ENCODE data around the gene NUP107. TPM values are rescaled to one million over a fixed set of nuclear protein-coding genes. Genes with fewer than 3 reads are reported as not detected.

NUP107 gene
- total RNA-seq, 1 donor from 2014 or later = 22.7 TPM

DNA sequence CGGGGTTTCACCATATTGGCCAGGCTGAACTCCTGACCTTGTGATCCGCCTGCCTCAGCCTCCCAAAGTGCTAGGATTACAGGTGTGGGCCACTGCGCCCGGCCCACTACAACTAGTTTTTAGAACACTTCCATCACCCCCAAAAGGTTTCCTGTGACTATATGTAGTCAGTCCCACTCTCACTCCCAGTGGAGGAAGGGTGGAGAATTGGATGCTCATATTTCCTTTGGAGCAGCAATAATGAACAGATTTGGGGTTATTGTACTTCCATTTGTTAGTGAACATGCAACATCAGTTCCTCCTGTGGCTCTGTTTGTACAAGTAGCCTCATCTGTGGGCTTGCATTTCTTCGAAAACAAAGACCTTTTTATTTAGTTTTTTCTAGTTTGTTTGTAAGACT is 40.3 kb upstream of the NUP107 start:
- DNase-seq (no peak), ATAC-seq (no peak)
- Histone ChIP-seq H3K36me3 (peaks cover 32% of the 10 kb centered on the region), H3K27me3 (no peaks in the 10 kb centered on the region), H3K4me3 (no peak overlapping the region), H3K9me3 (no peaks in the 10 kb centered on the region), H3K4me1 (peaks cover 12% of the 10 kb centered on the region), H3K27ac (no peak overlapping the region)
- intact Hi-C loops (cut with DNase I) = no loop called here
- TF ChIP-seq, protein P1, sequence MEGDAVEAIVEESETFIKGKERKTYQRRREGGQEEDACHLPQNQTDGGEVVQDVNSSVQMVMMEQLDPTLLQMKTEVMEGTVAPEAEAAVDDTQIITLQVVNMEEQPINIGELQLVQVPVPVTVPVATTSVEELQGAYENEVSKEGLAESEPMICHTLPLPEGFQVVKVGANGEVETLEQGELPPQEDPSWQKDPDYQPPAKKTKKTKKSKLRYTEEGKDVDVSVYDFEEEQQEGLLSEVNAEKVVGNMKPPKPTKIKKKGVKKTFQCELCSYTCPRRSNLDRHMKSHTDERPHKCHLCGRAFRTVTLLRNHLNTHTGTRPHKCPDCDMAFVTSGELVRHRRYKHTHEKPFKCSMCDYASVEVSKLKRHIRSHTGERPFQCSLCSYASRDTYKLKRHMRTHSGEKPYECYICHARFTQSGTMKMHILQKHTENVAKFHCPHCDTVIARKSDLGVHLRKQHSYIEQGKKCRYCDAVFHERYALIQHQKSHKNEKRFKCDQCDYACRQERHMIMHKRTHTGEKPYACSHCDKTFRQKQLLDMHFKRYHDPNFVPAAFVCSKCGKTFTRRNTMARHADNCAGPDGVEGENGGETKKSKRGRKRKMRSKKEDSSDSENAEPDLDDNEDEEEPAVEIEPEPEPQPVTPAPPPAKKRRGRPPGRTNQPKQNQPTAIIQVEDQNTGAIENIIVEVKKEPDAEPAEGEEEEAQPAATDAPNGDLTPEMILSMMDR (IDR thresholded peaks at IDR 0.05) = no peak

- TF ChIP-seq, protein P1 (IDR thresholded peaks at IDR 0.05) = no peak
- no peak for DNase-seq
- H3K9me3 ChIP-seq = no peaks in the 10 kb centered on the region
- H3K4me3 ChIP-seq = no peak overlapping the region
- H3K27me3 ChIP-seq = no peaks in the 10 kb centered on the region
- no peak overlapping the region for H3K27ac ChIP-seq
- intact Hi-C loops (cut with DNase I) = no loop called here
- no peak for ATAC-seq
- peaks cover 8% of the 10 kb centered on the region for H3K4me1 ChIP-seq
- peaks cover 43% of the 10 kb centered on the region for H3K36me3 ChIP-seq
Observed at GRCh38 chr12:68647507-68647906, 39.3 kb upstream of the NUP107 start.

DNA sequence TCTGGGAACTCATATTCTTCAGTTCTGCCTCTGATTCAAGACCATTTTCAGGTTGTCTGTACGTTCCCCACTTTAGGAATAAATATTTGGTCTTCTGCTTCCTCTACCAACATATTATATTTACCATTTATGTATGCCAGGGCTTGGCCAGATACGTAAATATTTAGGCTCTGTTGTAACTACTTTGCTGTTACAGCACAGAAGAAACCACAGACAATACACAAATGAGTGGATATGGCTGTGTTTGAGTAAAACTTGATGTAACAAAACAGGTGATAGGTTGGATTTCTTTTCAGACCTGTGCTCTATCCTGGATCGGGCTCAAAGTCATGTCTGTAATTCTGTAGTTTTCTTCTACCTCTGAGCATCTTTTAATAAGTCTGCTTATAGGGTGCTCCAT is 38.6 kb upstream of the NUP107 start:
- DNase-seq (no peak), ATAC-seq (no peak)
- H3K4me3 ChIP-seq = no peak overlapping the region
- intact Hi-C loops (cut with DNase I) = no loop called here
- peaks cover 8% of the 10 kb centered on the region for H3K4me1 ChIP-seq
- TF ChIP-seq, protein P1 (IDR thresholded peaks at IDR 0.05) = no peak
- H3K36me3 ChIP-seq = peaks cover 49% of the 10 kb centered on the region
- no peaks in the 10 kb centered on the region for H3K27me3 ChIP-seq
- H3K9me3 ChIP-seq = no peaks in the 10 kb centered on the region
- H3K27ac ChIP-seq = no peak overlapping the region

GRCh38 chr12:68665016-68665569 is 21.7 kb upstream of the NUP107 start:
- Histone ChIP-seq H3K27me3 (no peaks in the 10 kb centered on the region), H3K4me1 (no peaks in the 10 kb centered on the region), H3K4me3 (no peak overlapping the region), H3K27ac (no peak overlapping the region), H3K9me3 (no peaks in the 10 kb centered on the region), H3K36me3 (peaks cover 35% of the 10 kb centered on the region)
- ATAC-seq (peak; percentile 37), DNase-seq (no peak)
- intact Hi-C loops (cut with DNase I) = no loop called here
- TF ChIP-seq, protein P1 (IDR thresholded peaks at IDR 0.05) = no peak

GRCh38 chr12:68667291-68667690 is 19.5 kb upstream of the NUP107 start:
- H3K27me3 ChIP-seq = no peaks in the 10 kb centered on the region
- TF ChIP-seq, protein P1 (IDR thresholded peaks at IDR 0.05) = no peak
- DNase-seq (no peak), ATAC-seq (no peak)
- no peak overlapping the region for H3K27ac ChIP-seq
- H3K4me1 ChIP-seq = no peaks in the 10 kb centered on the region
- H3K36me3 ChIP-seq = peaks cover 17% of the 10 kb centered on the region
- intact Hi-C loops (cut with DNase I) = no loop called here
- H3K9me3 ChIP-seq = no peaks in the 10 kb centered on the region
- no peak overlapping the region for H3K4me3 ChIP-seq

DNA sequence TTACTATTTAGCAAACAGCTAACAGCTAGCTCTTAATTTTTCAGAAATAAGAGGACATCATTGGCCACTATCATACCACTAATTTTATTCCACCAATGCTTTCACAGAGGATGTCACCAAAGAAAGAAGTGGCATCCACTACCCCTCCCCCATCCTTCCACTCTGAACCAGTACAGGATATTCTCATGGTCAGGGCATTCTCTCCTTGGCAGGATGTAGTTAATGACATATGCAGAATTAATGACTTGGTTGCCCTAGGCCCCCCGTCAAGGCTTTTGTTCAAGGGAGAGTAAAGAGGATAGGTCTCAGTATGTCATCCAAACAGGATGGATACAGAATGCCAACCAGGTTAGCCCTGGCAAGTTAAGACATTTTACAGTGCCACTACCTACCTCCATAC is 18.9 kb upstream of the NUP107 start:
- ATAC-seq (no peak), DNase-seq (no peak)
- Histone ChIP-seq H3K36me3 (peaks cover 11% of the 10 kb centered on the region), H3K27ac (no peak overlapping the region), H3K4me3 (no peak overlapping the region), H3K27me3 (no peaks in the 10 kb centered on the region), H3K4me1 (no peaks in the 10 kb centered on the region), H3K9me3 (no peaks in the 10 kb centered on the region)
- TF ChIP-seq, protein P1 (IDR thresholded peaks at IDR 0.05) = no peak
- intact Hi-C loops (cut with DNase I) = no loop called here
